Activated CD8-positive, alpha-beta T cell treated with anti-CD3 and anti-CD28 coated beads for 36 hours (primary cell): ENCODE results near the gene TMEM11. TPM values are rescaled to one million over a fixed set of nuclear protein-coding genes. Genes with fewer than 3 reads are reported as not detected.

Experiments used
- ATAC-seq: fragments of 200-7000 bp; cut with Tn5 transposase; one replicate; pipeline ENCODE4 v1.10.0; 2021; ENCODE audit warnings: mild to moderate bottlenecking, moderate library complexity
- CTCF ChIA-PET: fragments of 350-600 bp; sonication (Branson Sonifier 250); formaldehyde crosslinking; loops from one replicate; lab custom pipeline; 2021; ENCODE audit warnings: antibody characterized with exemption; lab: Charles Lee
- POLR2A ChIA-PET: fragments of 350-600 bp; sonication (Branson Sonifier 250); formaldehyde crosslinking; loops from one replicate; lab custom pipeline; 2021; ENCODE audit warnings: antibody characterized with exemption; lab: Charles Lee
- DNase-seq: peaks from one replicate; pipeline ENCODE4 v3.0.0-alpha.2; 2020
- H3K27ac Mint-ChIP-seq: one replicate; pipeline ENCODE4 v1.8.0; 2021; ENCODE audit warnings: mild to moderate bottlenecking, mixed read lengths
- H3K27me3 Mint-ChIP-seq: one replicate; pipeline ENCODE4 v1.8.0; 2021; ENCODE audit warnings: mixed read lengths
- H3K36me3 Mint-ChIP-seq: one replicate; pipeline ENCODE4 v1.8.0; 2021; ENCODE audit warnings: low read depth, mixed read lengths
- H3K4me1 Mint-ChIP-seq: one replicate; pipeline ENCODE4 v1.8.0; 2021; ENCODE audit warnings: low read depth, mixed read lengths
- H3K4me3 Mint-ChIP-seq: one replicate; pipeline ENCODE4 v1.8.0; 2021; ENCODE audit warnings: mild to moderate bottlenecking, moderate library complexity, mixed read lengths
- H3K9me3 Mint-ChIP-seq: one replicate; pipeline ENCODE4 v1.8.0; 2021; ENCODE audit warnings: mixed read lengths
- intact Hi-C: fragments of 100-400 bp; cut with micrococcal nuclease; formaldehyde crosslinking; loops from one replicate; pipeline ENCODE4 v1.10.0; 2022
- total RNA-seq, 2 experiments: library from RNA; stranded (reverse); gene quantifications; one replicate each; pipeline ENCODE4 v1.2.3, GENCODE V29; 2021
- TF ChIP-seq, protein P1 (sequence below): fragments of 200-600 bp; IDR thresholded peaks from one replicate; pipeline ENCODE4 v1.8.0; 2022; ENCODE audit warnings: antibody characterized with exemption, mild to moderate bottlenecking

The TMEM11 gene
- total RNA-seq, 2 experiments from 2014 or later: 26.2 to 28.9 TPM

DNA sequence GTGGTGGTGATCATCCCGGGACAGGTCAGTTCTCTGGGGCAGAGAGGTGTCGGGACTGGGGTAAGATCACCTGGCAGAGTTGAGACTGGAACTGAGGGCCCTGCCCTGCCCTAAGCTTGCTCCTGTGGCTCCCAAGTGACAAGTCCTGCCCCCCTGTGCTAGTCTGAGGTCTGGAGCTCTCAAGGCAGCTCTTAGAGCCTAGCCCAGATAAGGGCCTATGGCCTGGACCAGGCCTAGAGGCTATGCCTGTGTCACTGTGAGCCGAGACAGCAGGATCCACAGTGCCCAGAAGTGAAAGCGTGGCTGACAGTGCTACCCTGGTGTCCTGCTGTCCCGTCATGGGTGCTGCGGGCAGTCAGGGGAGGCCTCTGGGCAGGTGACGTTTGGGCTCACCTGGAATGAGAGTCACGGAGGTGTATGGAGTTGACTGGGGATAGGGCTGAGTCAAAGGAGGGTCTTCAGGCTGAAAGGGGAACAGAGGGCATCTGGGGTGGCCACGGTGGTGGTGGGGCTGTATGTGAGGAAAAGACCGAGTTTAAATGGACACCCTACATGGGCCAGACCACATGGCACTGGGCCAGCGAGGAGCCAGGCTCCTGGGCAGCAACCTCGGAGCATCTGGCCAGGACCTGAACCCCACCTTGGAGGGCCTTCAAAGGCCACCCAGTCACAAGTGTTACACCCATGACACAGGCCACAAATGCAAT is 33.7 kb upstream of the TMEM11 start:
- POLR2A ChIA-PET: no interaction called here

DNA sequence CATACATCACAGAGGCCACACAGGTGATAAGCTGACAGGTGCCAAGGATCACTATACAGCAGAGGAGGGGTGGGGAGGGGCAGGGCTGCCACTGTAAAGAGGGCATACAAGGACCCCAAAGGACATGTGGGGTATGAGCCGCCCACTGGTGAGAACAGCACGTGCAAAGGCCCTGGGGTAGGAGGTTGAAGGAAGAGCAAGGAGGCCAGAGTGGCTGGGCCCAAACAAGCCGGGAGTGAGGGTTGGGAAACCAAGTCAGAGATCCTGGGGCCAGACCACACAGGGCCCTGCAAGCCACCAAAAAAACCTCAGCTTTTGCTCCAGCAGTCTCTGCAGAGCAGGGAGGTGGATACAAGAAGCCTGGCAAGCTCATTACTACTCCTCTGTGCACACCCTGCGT is 32.7 kb upstream of the TMEM11 start:
- Mint-ChIP-seq H3K4me1 (peaks cover 2% of the 10 kb centered on the region), H3K27me3 (no peaks in the 10 kb centered on the region), H3K36me3 (no peaks in the 10 kb centered on the region), H3K9me3 (no peaks in the 10 kb centered on the region), H3K4me3 (no peak overlapping the region), H3K27ac (no peak overlapping the region)
- ATAC-seq (no peak), DNase-seq (no peak)
- TF ChIP-seq, protein P1, sequence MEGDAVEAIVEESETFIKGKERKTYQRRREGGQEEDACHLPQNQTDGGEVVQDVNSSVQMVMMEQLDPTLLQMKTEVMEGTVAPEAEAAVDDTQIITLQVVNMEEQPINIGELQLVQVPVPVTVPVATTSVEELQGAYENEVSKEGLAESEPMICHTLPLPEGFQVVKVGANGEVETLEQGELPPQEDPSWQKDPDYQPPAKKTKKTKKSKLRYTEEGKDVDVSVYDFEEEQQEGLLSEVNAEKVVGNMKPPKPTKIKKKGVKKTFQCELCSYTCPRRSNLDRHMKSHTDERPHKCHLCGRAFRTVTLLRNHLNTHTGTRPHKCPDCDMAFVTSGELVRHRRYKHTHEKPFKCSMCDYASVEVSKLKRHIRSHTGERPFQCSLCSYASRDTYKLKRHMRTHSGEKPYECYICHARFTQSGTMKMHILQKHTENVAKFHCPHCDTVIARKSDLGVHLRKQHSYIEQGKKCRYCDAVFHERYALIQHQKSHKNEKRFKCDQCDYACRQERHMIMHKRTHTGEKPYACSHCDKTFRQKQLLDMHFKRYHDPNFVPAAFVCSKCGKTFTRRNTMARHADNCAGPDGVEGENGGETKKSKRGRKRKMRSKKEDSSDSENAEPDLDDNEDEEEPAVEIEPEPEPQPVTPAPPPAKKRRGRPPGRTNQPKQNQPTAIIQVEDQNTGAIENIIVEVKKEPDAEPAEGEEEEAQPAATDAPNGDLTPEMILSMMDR: no peak
- ChIA-PET CTCF (no interaction called here), POLR2A (no interaction called here)
- intact Hi-C loops: no loop called here

More for the DNA sequence above, 33.7 kb upstream of the TMEM11 start:
- no peaks in the 10 kb centered on the region for H3K9me3 Mint-ChIP-seq
- H3K4me3 Mint-ChIP-seq: no peak overlapping the region
- H3K27ac Mint-ChIP-seq: no peak overlapping the region
- DNase-seq (no peak), ATAC-seq (no peak)
- peaks cover 6% of the 10 kb centered on the region for H3K4me1 Mint-ChIP-seq
- intact Hi-C loops: no loop called here
- H3K27me3 Mint-ChIP-seq: no peaks in the 10 kb centered on the region
- TF ChIP-seq, protein P1: no peak
- CTCF ChIA-PET: no interaction called here
- H3K36me3 Mint-ChIP-seq: no peaks in the 10 kb centered on the region

DNA sequence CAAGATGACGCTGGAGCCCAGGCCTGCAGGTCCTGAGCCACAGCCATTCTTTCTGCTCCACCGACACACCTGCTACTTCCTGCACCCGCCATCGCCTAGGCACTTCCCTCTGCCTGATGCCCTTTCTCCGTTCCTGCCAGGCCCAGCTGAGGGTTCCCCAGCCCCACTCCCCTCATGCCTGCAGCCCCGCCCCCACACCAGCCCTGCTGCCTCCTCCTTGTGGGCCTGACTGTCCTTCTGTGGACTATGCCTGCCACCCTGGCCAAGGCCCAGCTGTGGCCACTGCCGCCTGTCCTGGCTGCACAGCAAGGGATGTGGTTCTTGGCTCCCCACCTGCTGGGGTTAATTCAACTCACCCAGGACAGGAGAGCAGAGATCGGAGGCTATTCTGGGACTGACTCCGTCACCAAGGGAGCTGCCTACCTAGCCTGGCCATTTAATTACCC is 31.7 kb upstream of the TMEM11 start:
- peak; percentile 44 for ATAC-seq
- Mint-ChIP-seq H3K9me3 (no peaks in the 10 kb centered on the region), H3K27ac (no peak overlapping the region), H3K4me1 (peaks cover 2% of the 10 kb centered on the region), H3K4me3 (no peak overlapping the region), H3K36me3 (no peaks in the 10 kb centered on the region), H3K27me3 (no peaks in the 10 kb centered on the region)
- DNase-seq: no peak
- POLR2A ChIA-PET: no interaction called here
- intact Hi-C loops: no loop called here
- TF ChIP-seq, protein P1: no peak
- CTCF ChIA-PET: interaction anchor here (1.3 kb wide), 1 partner anchor 124 kb away, joined by 4 read pairs; no protein-coding TSS in a partner anchor

DNA sequence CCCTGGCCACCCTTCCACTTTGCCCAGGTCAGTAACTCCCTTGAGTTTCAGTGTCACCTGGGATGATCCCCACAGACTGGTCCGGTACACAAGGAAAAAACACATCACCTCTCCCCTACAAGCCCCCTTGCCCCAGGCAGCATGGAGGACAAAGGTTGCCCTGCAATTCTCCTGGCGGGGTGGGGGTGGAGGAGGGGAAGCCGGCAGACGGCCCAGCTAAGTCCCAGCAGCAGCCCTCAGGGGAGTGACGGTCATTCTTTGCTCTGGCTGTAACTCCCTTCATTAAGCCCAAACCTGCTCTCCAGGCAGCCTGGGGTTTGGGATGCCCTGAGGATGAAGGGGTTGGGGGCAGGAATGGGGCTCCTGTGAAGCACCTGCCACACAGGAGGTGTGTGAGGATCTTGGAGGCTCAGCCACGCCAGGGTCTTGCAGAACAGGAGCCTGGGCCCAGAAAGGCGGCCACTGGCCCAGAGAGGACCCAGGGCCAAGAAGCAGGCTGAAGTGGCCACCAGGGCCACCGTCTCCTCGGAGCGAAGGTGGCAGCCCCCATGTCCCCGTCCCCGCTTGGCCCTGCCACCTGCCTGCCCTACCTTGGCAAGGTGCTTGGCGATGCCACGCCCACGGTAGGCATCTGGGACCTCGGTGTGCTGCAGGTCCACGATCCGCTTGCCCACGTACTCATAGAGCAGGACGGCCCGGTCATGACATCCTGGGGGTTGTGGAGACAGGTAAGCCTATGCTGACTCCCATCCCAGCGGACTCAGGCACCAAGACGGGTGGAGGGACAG is 29.7 kb upstream of the TMEM11 start:
- POLR2A ChIA-PET: no interaction called here
- no peak overlapping the region for H3K4me3 Mint-ChIP-seq
- no peak overlapping the region for H3K27ac Mint-ChIP-seq
- peaks cover 2% of the 10 kb centered on the region for H3K4me1 Mint-ChIP-seq
- no peaks in the 10 kb centered on the region for H3K36me3 Mint-ChIP-seq
- H3K27me3 Mint-ChIP-seq: no peaks in the 10 kb centered on the region
- DNase-seq (no peak), ATAC-seq (no peak)
- intact Hi-C loops: no loop called here
- H3K9me3 Mint-ChIP-seq: no peaks in the 10 kb centered on the region
- CTCF ChIA-PET: no interaction called here
- TF ChIP-seq, protein P1: no peak
